ENCODE results near the gene ARHGAP8. TPM values are rescaled to one million over a fixed set of nuclear protein-coding genes. Genes with fewer than 3 reads are reported as not detected.

Gene ARHGAP8
- not detected for polyA plus RNA-seq (2012; ENCODE audit: missing spikeins)

GRCh38 chr22:44752285-44753188 lies at the start of gene ARHGAP8:
Gene ARHGAP8, plus strand, starts transcription at chr22:44752575. Its CDS starts 33,953 bp downstream, at chr22:44786528.
- TF ChIP-seq POLR2AphosphoS5 (IDR thresholded peaks at IDR 0.05; ENCODE audit: low read depth, low read length): no peak
- no peak for TF ChIP-seq POLR2A (IDR thresholded peaks at IDR 0.05; ENCODE audit: low read depth, low read length)
- TF ChIP-seq TAF1 (IDR thresholded peaks at IDR 0.05; ENCODE audit: borderline replicate concordance, low read depth, low read length): no peak
- FAIRE-seq: no peak
- DNase-seq (ENCODE audit: insufficient read length): no peak

GRCh38 chr22:44703255-44703870 lies 49.0 kb upstream of the ARHGAP8 start:
- no peak for TF ChIP-seq TAF1 (IDR thresholded peaks at IDR 0.05; ENCODE audit: borderline replicate concordance, low read depth, low read length)
- FAIRE-seq (no peak), DNase-seq (ENCODE audit: insufficient read length) (no peak)

- TF ChIP-seq POLR2A (IDR thresholded peaks at IDR 0.05; ENCODE audit: low read depth, low read length) (no peak), TAF1 (IDR thresholded peaks at IDR 0.05; ENCODE audit: borderline replicate concordance, low read depth, low read length) (no peak), POLR2AphosphoS5 (IDR thresholded peaks at IDR 0.05; ENCODE audit: low read depth, low read length) (no peak)
- no peak for DNase-seq (ENCODE audit: insufficient read length)
- no peak for FAIRE-seq
These were observed 48.0 kb upstream of the ARHGAP8 start for GRCh38 chr22:44704159-44705021.

GRCh38 chr22:44705022-44705297 lies 47.4 kb upstream of the ARHGAP8 start:
- FAIRE-seq (no peak), DNase-seq (ENCODE audit: insufficient read length) (no peak)

GRCh38 chr22:44706488-44706887 lies 45.9 kb upstream of the ARHGAP8 start:
- TF ChIP-seq POLR2A (IDR thresholded peaks at IDR 0.05; ENCODE audit: low read depth, low read length): no peak
- TF ChIP-seq POLR2AphosphoS5 (IDR thresholded peaks at IDR 0.05; ENCODE audit: low read depth, low read length): no peak
- no peak for TF ChIP-seq TAF1 (IDR thresholded peaks at IDR 0.05; ENCODE audit: borderline replicate concordance, low read depth, low read length)
- no peak for FAIRE-seq

More at GRCh38 chr22:44705022-44705297, 47.4 kb upstream of the ARHGAP8 start:
- TF ChIP-seq TAF1 (IDR thresholded peaks at IDR 0.05; ENCODE audit: borderline replicate concordance, low read depth, low read length) (no peak), POLR2AphosphoS5 (IDR thresholded peaks at IDR 0.05; ENCODE audit: low read depth, low read length) (no peak), POLR2A (IDR thresholded peaks at IDR 0.05; ENCODE audit: low read depth, low read length) (no peak)

GRCh38 chr22:44707178-44707577 lies 45.2 kb upstream of the ARHGAP8 start:
- no peak for TF ChIP-seq TAF1 (IDR thresholded peaks at IDR 0.05; ENCODE audit: borderline replicate concordance, low read depth, low read length)
- TF ChIP-seq POLR2AphosphoS5 (IDR thresholded peaks at IDR 0.05; ENCODE audit: low read depth, low read length): no peak
- TF ChIP-seq POLR2A (IDR thresholded peaks at IDR 0.05; ENCODE audit: low read depth, low read length): no peak
- no peak for FAIRE-seq
- no peak for DNase-seq (ENCODE audit: insufficient read length)

More at GRCh38 chr22:44706488-44706887, 45.9 kb upstream of the ARHGAP8 start:
- no peak for DNase-seq (ENCODE audit: insufficient read length)

GRCh38 chr22:44707752-44708151 lies 44.6 kb upstream of the ARHGAP8 start:
- FAIRE-seq (no peak), DNase-seq (ENCODE audit: insufficient read length) (no peak)
- TF ChIP-seq POLR2A (IDR thresholded peaks at IDR 0.05; ENCODE audit: low read depth, low read length) (no peak), POLR2AphosphoS5 (IDR thresholded peaks at IDR 0.05; ENCODE audit: low read depth, low read length) (no peak), TAF1 (IDR thresholded peaks at IDR 0.05; ENCODE audit: borderline replicate concordance, low read depth, low read length) (no peak)

- FAIRE-seq (no peak), DNase-seq (ENCODE audit: insufficient read length) (no peak)
- TF ChIP-seq POLR2A (IDR thresholded peaks at IDR 0.05; ENCODE audit: low read depth, low read length): no peak
- no peak for TF ChIP-seq TAF1 (IDR thresholded peaks at IDR 0.05; ENCODE audit: borderline replicate concordance, low read depth, low read length)
- no peak for TF ChIP-seq POLR2AphosphoS5 (IDR thresholded peaks at IDR 0.05; ENCODE audit: low read depth, low read length)
These were observed 42.4 kb upstream of the ARHGAP8 start for GRCh38 chr22:44709881-44710392.

GRCh38 chr22:44710474-44711240 lies 41.7 kb upstream of the ARHGAP8 start:
- DNase-seq (ENCODE audit: insufficient read length) (peak; percentile 48), FAIRE-seq (no peak)
- no peak for TF ChIP-seq POLR2A (IDR thresholded peaks at IDR 0.05; ENCODE audit: low read depth, low read length)
- no peak for TF ChIP-seq POLR2AphosphoS5 (IDR thresholded peaks at IDR 0.05; ENCODE audit: low read depth, low read length)
- no peak for TF ChIP-seq TAF1 (IDR thresholded peaks at IDR 0.05; ENCODE audit: borderline replicate concordance, low read depth, low read length)

GRCh38 chr22:44711241-44711560 lies 41.2 kb upstream of the ARHGAP8 start:
- DNase-seq (ENCODE audit: insufficient read length): no peak
- TF ChIP-seq POLR2AphosphoS5 (IDR thresholded peaks at IDR 0.05; ENCODE audit: low read depth, low read length) (no peak), TAF1 (IDR thresholded peaks at IDR 0.05; ENCODE audit: borderline replicate concordance, low read depth, low read length) (no peak), POLR2A (IDR thresholded peaks at IDR 0.05; ENCODE audit: low read depth, low read length) (no peak)
- FAIRE-seq: no peak

All from GM12892 (cell line).